GM12878 (cell line): ENCODE results near the gene MAP3K1. TPM values are rescaled to one million over a fixed set of nuclear protein-coding genes. Genes with fewer than 3 reads are reported as not detected.

Source experiments
- ATAC-seq: fragments of 200-7000 bp; cut with Tn5 transposase; 3 replicates; pipeline ENCODE4 v1.9.1; 2020; ENCODE audit warnings: mild to moderate bottlenecking, moderate library complexity
- BruUV-seq: library from RNA; stranded (reverse); fragments of 400-500 nt; replicated peaks from 2 replicates; lab custom pipeline; 2021; lab: Mats Ljungman, UMichigan
- CTCF ChIA-PET: fragments of 300-600 bp; sonication (Branson Sonifier 250); formaldehyde crosslinking; extraction: SDS; loops from one replicate; lab custom pipeline; 2021; ENCODE audit warnings: inconsistent platforms; lab: Yijun Ruan, JAX
- POLR2A ChIA-PET: fragments of 350-600 bp; formaldehyde crosslinking; extraction: SDS; loops from one replicate; lab custom pipeline; 2021; ENCODE audit warnings: inconsistent platforms; lab: Charles Lee
- RAD21 ChIA-PET: fragments of 300-600 bp; sonication (Branson Sonifier 250); formaldehyde crosslinking; loops from one replicate; lab custom pipeline; 2023; ENCODE audit warnings: antibody characterized with exemption; ENCODE audit not compliant: unreplicated experiment; lab: Charles Lee
- SMC1A ChIA-PET: fragments of 300-600 bp; sonication (Branson Sonifier 250); formaldehyde crosslinking; loops from one replicate; lab custom pipeline; 2023; ENCODE audit not compliant: unreplicated experiment, uncharacterized antibody; lab: Charles Lee
- DNase-seq: peaks from one replicate; pipeline ENCODE4 v3.0.0-alpha.2; 2011; ENCODE audit warnings: low read depth, low spot score
- FAIRE-seq: peaks from 3 replicates; lab custom pipeline; 2011; peaks lifted over from hg19 to GRCh38; lab: Jason Lieb, UNC
- H2AFZ ChIP-seq: 2 replicates; pipeline ENCODE4 v1.6.0; 2011; ENCODE audit warnings: low read depth, low read length, control low read depth; ENCODE audit not compliant: control insufficient read depth
- H3K27ac ChIP-seq: 2 replicates; pipeline ENCODE4 v1.5.1; 2011; ENCODE audit warnings: control low read depth; ENCODE audit not compliant: control insufficient read depth, insufficient read depth
- H3K27me3 ChIP-seq, 2 experiments: replicated peaks in 1 of 2; 2 replicates each; pipeline versions ENCODE4 v1.6.0 to v1.6.1; 2011; ENCODE audit warnings: low read length in 1 of 2; ENCODE audit not compliant: control insufficient read depth in 2 of 2, insufficient read depth in 2 of 2
- H3K36me3 ChIP-seq, 2 experiments: 2 replicates each; pipeline ENCODE4 v1.5.1; 2011; ENCODE audit warnings: low read length in 1 of 2; ENCODE audit not compliant: control insufficient read depth in 2 of 2, insufficient read depth in 2 of 2
- H3K4me1 ChIP-seq: 2 replicates; pipeline ENCODE4 v1.6.1; 2011; ENCODE audit warnings: mild to moderate bottlenecking, low read length, moderate library complexity, mixed read lengths; ENCODE audit not compliant: control insufficient read depth, insufficient read depth
- H3K4me2 ChIP-seq: 2 replicates; pipeline ENCODE4 v1.6.0; 2011; ENCODE audit warnings: control low read depth; ENCODE audit not compliant: control insufficient read depth, insufficient read depth
- H3K4me3 ChIP-seq: fragments of 200-600 bp; sonication (generic); 2 replicates; pipeline ENCODE4 v1.5.1; 2016
- H3K79me2 ChIP-seq: 2 replicates; pipeline ENCODE4 v1.6.0; 2011; ENCODE audit warnings: low read length; ENCODE audit not compliant: control insufficient read depth, insufficient read depth
- H3K9ac ChIP-seq: 2 replicates; pipeline ENCODE4 v1.8.0; 2011; ENCODE audit warnings: low read length, control low read depth, mixed read lengths; ENCODE audit not compliant: control insufficient read depth, insufficient read depth
- H3K9me3 ChIP-seq: replicated peaks from 3 replicates; pipeline ENCODE4 v1.5.1; 2011; ENCODE audit warnings: mild to moderate bottlenecking, low read length; ENCODE audit not compliant: control insufficient read depth, insufficient read depth
- H4K20me1 ChIP-seq: 2 replicates; pipeline ENCODE4 v1.6.0; 2011; ENCODE audit not compliant: control insufficient read depth, insufficient read depth
- ASH2L ChIP-seq: fragments of 300-600, 200-600 bp; sonication (generic); IDR thresholded peaks from 2 replicates; pipeline ENCODE4 v1.6.1; 2017; ENCODE audit warnings: low read depth, mild to moderate bottlenecking, borderline replicate concordance
- BRCA1 ChIP-seq: IDR thresholded peaks from 2 replicates; pipeline ENCODE4 v1.6.1; 2011; ENCODE audit warnings: low read depth, low read length, improper control_type of control experiment
- CBFB ChIP-seq: IDR thresholded peaks from 2 replicates; pipeline ENCODE4 v1.6.1; 2016; ENCODE audit warnings: antibody characterized with exemption, low read depth
- CBX5 ChIP-seq: sonication (generic); IDR thresholded peaks from 2 replicates; pipeline ENCODE4 v1.6.1; 2016; ENCODE audit warnings: low read depth, moderate library complexity, mild to moderate bottlenecking, inconsistent platforms
- ESRRA ChIP-seq: IDR thresholded peaks from 2 replicates; pipeline ENCODE4 v1.6.1; 2012; ENCODE audit warnings: mild to moderate bottlenecking, low read length, improper control_type of control experiment
- HCFC1 ChIP-seq: fragments of 150-350 bp; IDR thresholded peaks from 2 replicates; pipeline ENCODE4 v1.6.1; 2014; ENCODE audit warnings: low read length
- JUNB ChIP-seq: IDR thresholded peaks from 2 replicates; pipeline ENCODE4 v1.6.1; 2016; ENCODE audit warnings: antibody characterized with exemption, mild to moderate bottlenecking
- NR2F1 ChIP-seq: fragments of 450-650 bp; conservative IDR thresholded peaks from 2 replicates; pipeline ENCODE4 v1.6.1; 2017; ENCODE audit warnings: mild to moderate bottlenecking
- PAX5 ChIP-seq: IDR thresholded peaks from 2 replicates; pipeline ENCODE4 v1.6.1; 2011; ENCODE audit warnings: low read depth, low read length, borderline replicate concordance
- POLR2AphosphoS2 ChIP-seq: IDR thresholded peaks from 2 replicates; pipeline ENCODE4 v1.6.1; 2011; ENCODE audit warnings: low read depth, mild to moderate bottlenecking, low read length, improper control_type of control experiment, moderate library complexity
- RUNX3 ChIP-seq: IDR thresholded peaks from 2 replicates; pipeline ENCODE4 v1.6.1; 2012; ENCODE audit warnings: low read length, inconsistent platforms
- SMAD1 ChIP-seq: fragments of 450-650 bp; IDR thresholded peaks from 2 replicates; pipeline ENCODE4 v1.6.1; 2018; ENCODE audit warnings: mild to moderate bottlenecking, low read depth; ENCODE audit not compliant: partially characterized antibody
- TCF12 ChIP-seq: IDR thresholded peaks from 2 replicates; pipeline ENCODE4 v1.6.1; 2011; ENCODE audit warnings: low read depth, mild to moderate bottlenecking, low read length
- YY1 ChIP-seq: IDR thresholded peaks from 2 replicates; pipeline ENCODE4 v1.6.1; 2011; ENCODE audit warnings: low read depth, mild to moderate bottlenecking, low read length
- WGBS: methylation state at CpG from one replicate; pipeline ENCODE4 v1.1.6; 2016; ENCODE audit warnings: low lambda C conversion rate; ENCODE audit not compliant: insufficient replicate concordance, insufficient coverage; ENCODE audit errors: missing lambda C conversion rate; 5-methylcytosine and 5-hydroxymethylcytosine counted together
- in situ Hi-C: fragments of 300-500 bp; cut with MboI; formaldehyde crosslinking; loops from 9 replicates; pipeline ENCODE4 v1.14.3; 2018; ENCODE audit warnings: mixed read lengths
- intact Hi-C: fragments of 100-400 bp; cut with micrococcal nuclease; formaldehyde crosslinking; loops from one replicate; pipeline ENCODE4 v1.14.2; 2022; ENCODE audit not compliant: unreplicated experiment
- polyA plus RNA-seq, 11 experiments: library from polyadenylated mRNA; depleted of rRNA in 4 of 11; unstranded in 6 of 11; stranded (reverse) in 5 of 11; fragments of >200 nt; fragmentation: Nextera tagmentation in 4 of 11; fragmentation: Illumina TruSeq in 1 of 11; extraction: Ambion mirVana in 4 of 11; extraction: Trizol in 1 of 11; gene quantifications; 1 replicate in 1 of 11; 2 replicates in 10 of 11; pipeline versions ENCODE4 v1.2.1 to v1.2.3, GENCODE V29; 2011 to 2016; ENCODE audit warnings: inconsistent platforms in 2 of 11, missing spikeins in 2 of 11, low read depth in 1 of 11
- total RNA-seq, 4 experiments: library from RNA; depleted of rRNA in 3 of 4; stranded (reverse); fragments of >200 nt in 3 of 4; fragmentation: Illumina TruSeq in 1 of 4; extraction: Trizol in 1 of 4; gene quantifications; 2 replicates each; pipeline versions ENCODE4 v1.2.1 to v1.2.3, GENCODE V29; 2013 to 2021
- TF ChIP-seq, protein P1 (sequence below): fragments of 450-650 bp; IDR thresholded peaks from 2 replicates; pipeline ENCODE4 v1.6.1; 2017; ENCODE audit warnings: antibody characterized with exemption, mild to moderate bottlenecking, moderate library complexity
- TF ChIP-seq, protein P2 (sequence below): fragments of 150-350 bp; IDR thresholded peaks from 2 replicates; pipeline ENCODE4 v1.6.1; 2014; ENCODE audit warnings: mild to moderate bottlenecking, low read depth, low read length
- TF ChIP-seq, protein P3 (sequence below): fragments of 450-650 bp; IDR thresholded peaks from 2 replicates; pipeline ENCODE4 v1.6.1; 2018; ENCODE audit warnings: borderline replicate concordance, mild to moderate bottlenecking; ENCODE audit not compliant: partially characterized antibody

MAP3K1 gene
- total and polyA plus RNA-seq, 10 of the 15 experiments (the other 5 are each of a cell fraction or from before 2014, with no cell fraction given): 7.5 to 24.6 (median 12.6) TPM

DNA sequence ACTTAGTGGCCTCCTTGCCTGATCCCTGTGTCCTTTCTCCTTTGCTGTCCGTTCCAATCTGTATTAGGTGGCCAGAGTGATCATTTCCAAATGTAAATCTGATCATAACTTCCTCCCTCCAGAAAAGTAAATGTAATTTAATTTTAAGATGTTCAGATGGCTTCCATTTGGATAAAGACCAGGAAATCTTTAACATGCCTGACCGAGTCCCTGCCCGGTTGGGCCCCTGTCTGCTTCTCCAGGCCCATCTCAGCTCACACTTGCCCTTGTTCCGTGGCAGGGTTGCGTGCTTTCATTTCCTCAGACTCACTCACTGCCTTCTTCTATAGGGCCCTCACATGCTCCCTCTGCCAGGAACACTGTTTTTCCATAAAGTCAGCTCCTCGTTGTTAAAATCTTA is 7.6 kb downstream of the MAP3K1 start:
- Histone ChIP-seq H3K36me3 (no peaks in the 10 kb centered on the region; a peak in 1 of 4 replicates), H3K79me2 (peaks cover 28% of the 10 kb centered on the region), H3K27ac (no peak overlapping the region), H3K9ac (no peak overlapping the region), H3K4me3 (no peak overlapping the region), H4K20me1 (peaks cover 4% of the 10 kb centered on the region; the same call in 1 of the 2 replicates), H3K4me2 (no peak overlapping the region), H2AFZ (no peak overlapping the region), H3K27me3 (no peaks in the 10 kb centered on the region), H3K4me1 (peaks cover 5% of the 10 kb centered on the region; the same call in 1 of the 2 replicates), H3K9me3 (no peaks in the 10 kb centered on the region)
- FAIRE-seq (no peak), ATAC-seq (no peak), DNase-seq (no peak)
- CTCF ChIA-PET: interaction anchor here (0.7 to 2.2 kb wide), 3 partner anchors 14 to 184 kb away, joined by 3 to 7 read pairs (median 3); no protein-coding TSS in a partner anchor
- 92% methylated on average over 6 of the region's 6 CpGs for WGBS
- BruUV-seq: no TSS peak
- RAD21 ChIA-PET: interaction anchor here (1.0 to 1.6 kb wide), 2 partner anchors 11 to 15 kb away, joined by 3 to 6 read pairs; no protein-coding TSS in a partner anchor
- TF ChIP-seq, protein P1, sequence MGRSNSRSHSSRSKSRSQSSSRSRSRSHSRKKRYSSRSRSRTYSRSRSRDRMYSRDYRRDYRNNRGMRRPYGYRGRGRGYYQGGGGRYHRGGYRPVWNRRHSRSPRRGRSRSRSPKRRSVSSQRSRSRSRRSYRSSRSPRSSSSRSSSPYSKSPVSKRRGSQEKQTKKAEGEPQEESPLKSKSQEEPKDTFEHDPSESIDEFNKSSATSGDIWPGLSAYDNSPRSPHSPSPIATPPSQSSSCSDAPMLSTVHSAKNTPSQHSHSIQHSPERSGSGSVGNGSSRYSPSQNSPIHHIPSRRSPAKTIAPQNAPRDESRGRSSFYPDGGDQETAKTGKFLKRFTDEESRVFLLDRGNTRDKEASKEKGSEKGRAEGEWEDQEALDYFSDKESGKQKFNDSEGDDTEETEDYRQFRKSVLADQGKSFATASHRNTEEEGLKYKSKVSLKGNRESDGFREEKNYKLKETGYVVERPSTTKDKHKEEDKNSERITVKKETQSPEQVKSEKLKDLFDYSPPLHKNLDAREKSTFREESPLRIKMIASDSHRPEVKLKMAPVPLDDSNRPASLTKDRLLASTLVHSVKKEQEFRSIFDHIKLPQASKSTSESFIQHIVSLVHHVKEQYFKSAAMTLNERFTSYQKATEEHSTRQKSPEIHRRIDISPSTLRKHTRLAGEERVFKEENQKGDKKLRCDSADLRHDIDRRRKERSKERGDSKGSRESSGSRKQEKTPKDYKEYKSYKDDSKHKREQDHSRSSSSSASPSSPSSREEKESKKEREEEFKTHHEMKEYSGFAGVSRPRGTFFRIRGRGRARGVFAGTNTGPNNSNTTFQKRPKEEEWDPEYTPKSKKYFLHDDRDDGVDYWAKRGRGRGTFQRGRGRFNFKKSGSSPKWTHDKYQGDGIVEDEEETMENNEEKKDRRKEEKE: no peak
- TF ChIP-seq PAX5 (no peak), TCF12 (no peak), POLR2AphosphoS2 (no peak), CBFB (no peak), YY1 (no peak), HCFC1 (no peak), NR2F1 (no peak), CBX5 (no peak), JUNB (no peak), ASH2L (no peak), BRCA1 (no peak), RUNX3 (no peak), ESRRA (no peak), SMAD1 (no peak)
- TF ChIP-seq, protein P2, sequence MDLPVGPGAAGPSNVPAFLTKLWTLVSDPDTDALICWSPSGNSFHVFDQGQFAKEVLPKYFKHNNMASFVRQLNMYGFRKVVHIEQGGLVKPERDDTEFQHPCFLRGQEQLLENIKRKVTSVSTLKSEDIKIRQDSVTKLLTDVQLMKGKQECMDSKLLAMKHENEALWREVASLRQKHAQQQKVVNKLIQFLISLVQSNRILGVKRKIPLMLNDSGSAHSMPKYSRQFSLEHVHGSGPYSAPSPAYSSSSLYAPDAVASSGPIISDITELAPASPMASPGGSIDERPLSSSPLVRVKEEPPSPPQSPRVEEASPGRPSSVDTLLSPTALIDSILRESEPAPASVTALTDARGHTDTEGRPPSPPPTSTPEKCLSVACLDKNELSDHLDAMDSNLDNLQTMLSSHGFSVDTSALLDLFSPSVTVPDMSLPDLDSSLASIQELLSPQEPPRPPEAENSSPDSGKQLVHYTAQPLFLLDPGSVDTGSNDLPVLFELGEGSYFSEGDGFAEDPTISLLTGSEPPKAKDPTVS: no peak
- TF ChIP-seq, protein P3, sequence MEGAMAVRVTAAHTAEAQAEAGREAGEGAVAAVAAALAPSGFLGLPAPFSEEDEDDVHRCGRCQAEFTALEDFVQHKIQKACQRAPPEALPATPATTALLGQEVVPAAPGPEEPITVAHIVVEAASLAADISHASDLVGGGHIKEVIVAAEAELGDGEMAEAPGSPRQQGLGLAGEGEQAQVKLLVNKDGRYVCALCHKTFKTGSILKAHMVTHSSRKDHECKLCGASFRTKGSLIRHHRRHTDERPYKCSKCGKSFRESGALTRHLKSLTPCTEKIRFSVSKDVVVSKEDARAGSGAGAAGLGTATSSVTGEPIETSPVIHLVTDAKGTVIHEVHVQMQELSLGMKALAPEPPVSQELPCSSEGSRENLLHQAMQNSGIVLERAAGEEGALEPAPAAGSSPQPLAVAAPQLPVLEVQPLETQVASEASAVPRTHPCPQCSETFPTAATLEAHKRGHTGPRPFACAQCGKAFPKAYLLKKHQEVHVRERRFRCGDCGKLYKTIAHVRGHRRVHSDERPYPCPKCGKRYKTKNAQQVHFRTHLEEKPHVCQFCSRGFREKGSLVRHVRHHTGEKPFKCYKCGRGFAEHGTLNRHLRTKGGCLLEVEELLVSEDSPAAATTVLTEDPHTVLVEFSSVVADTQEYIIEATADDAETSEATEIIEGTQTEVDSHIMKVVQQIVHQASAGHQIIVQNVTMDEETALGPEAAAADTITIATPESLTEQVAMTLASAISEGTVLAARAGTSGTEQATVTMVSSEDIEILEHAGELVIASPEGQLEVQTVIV: no peak
- intact Hi-C loops: no loop called here
- in situ Hi-C loops: no loop called here
- SMC1A ChIA-PET: no interaction called here
- POLR2A ChIA-PET: interaction anchor here (0.5 to 1.0 kb wide), 2 partner anchors 11 to 152 kb away, joined by 3 to 4 read pairs; no protein-coding TSS in a partner anchor
